Fibroblast of lung (primary cell): ENCODE measurements around the gene BCL2.

Source experiments
- CTCF ChIP-seq, 2 donors: IDR thresholded peaks in 1 of 2; conservative IDR thresholded peaks in 1 of 2; 1 replicate in 1 of 2; 2 replicates in 1 of 2; pipeline ENCODE4 v1.5.1; 2011 to 2012; ENCODE audit warnings: low read length in 2 of 2, control low read depth in 1 of 2, inconsistent platforms in 1 of 2, low read depth in 1 of 2, mild to moderate bottlenecking in 1 of 2
- EZH2 ChIP-seq: IDR thresholded peaks from 2 replicates; pipeline ENCODE4 v1.5.1; 2012; ENCODE audit warnings: low read length, control low read depth, mild to moderate bottlenecking; ENCODE audit errors: missing control alignments

- TF ChIP-seq CTCF (conservative IDR thresholded peaks at IDR 0.05 in 1 of 2, IDR thresholded peaks at IDR 0.05 in 1 of 2; ENCODE audit: low read depth in 1 of 2, low read length in 2 of 2) (no peak), EZH2 (no peak)
Measured at GRCh38 chr18:63189817-63190216, 129.8 kb downstream of the BCL2 start.
